Heart left ventricle (tissue), 16 donors: ENCODE results near the gene DYNLT4. TPM values are rescaled to one million over a fixed set of nuclear protein-coding genes. Genes with fewer than 3 reads are reported as not detected.
"Not testable (repeated sequence)": the region's sequence is repeated elsewhere in the genome, so short reads cannot be mapped to it uniquely, and the experiment has no call there.

Experiments used
- ATAC-seq, 4 donors: fragments of 200-7000 bp; cut with Tn5 transposase; one replicate each; pipeline ENCODE4 v1.9.1; 2020 to 2022; ENCODE audit warnings: moderate library complexity in 4 of 4, mild to moderate bottlenecking in 3 of 4, moderate number of reproducible peaks in 1 of 4
- DNase-seq, 5 donors: peaks; one replicate each; pipeline ENCODE4 v3.0.0-alpha.2; 2020
- H3K27ac ChIP-seq, 12 donors: fragments of 200-600 bp; sonication (generic) in 4 of 12; one replicate each; pipeline versions ENCODE4 v1.5.0 to v1.8.0; 2016 to 2022; ENCODE audit warnings: mild to moderate bottlenecking in 2 of 12
- H3K27me3 ChIP-seq, 9 donors: fragments of 200-600 bp; sonication (generic) in 2 of 9; one replicate each; pipeline versions ENCODE4 v1.5.1 to v1.8.0; 2016 to 2022; ENCODE audit warnings: mild to moderate bottlenecking in 3 of 9
- H3K36me3 ChIP-seq, 9 donors: fragments of 200-600 bp; sonication (generic) in 2 of 9; one replicate each; pipeline versions ENCODE4 v1.5.0 to v1.8.0; 2018 to 2022; ENCODE audit warnings: mild to moderate bottlenecking in 2 of 9
- H3K4me1 ChIP-seq, 12 donors: fragments of 200-600 bp; sonication (generic) in 4 of 12; one replicate each; pipeline versions ENCODE4 v1.5.0 to v1.8.0; 2016 to 2022; ENCODE audit warnings: mild to moderate bottlenecking in 3 of 12
- H3K4me3 ChIP-seq, 12 donors: fragments of 200-600 bp; sonication (generic) in 4 of 12; one replicate each; pipeline versions ENCODE4 v1.5.0 to v1.8.0; 2017 to 2022; ENCODE audit warnings: mild to moderate bottlenecking in 9 of 12, moderate library complexity in 4 of 12
- H3K9me3 ChIP-seq, 12 donors: fragments of 200-600 bp; sonication (generic) in 4 of 12; one replicate each; pipeline versions ENCODE4 v1.5.0 to v1.8.0; 2016 to 2022; ENCODE audit warnings: mild to moderate bottlenecking in 1 of 12
- CTCF ChIP-seq, 12 donors: fragments of 200-600 bp; sonication (generic) in 4 of 12; IDR thresholded peaks; one replicate each; pipeline versions ENCODE4 v1.5.0 to v1.8.0; 2018 to 2022; ENCODE audit warnings: antibody characterized with exemption in 12 of 12, mild to moderate bottlenecking in 5 of 12
- POLR2A ChIP-seq, 2 donors: fragments of 450-650 bp; IDR thresholded peaks; one replicate each; pipeline ENCODE4 v1.6.1; 2017; ENCODE audit warnings: antibody characterized with exemption in 2 of 2, mild to moderate bottlenecking in 2 of 2, moderate library complexity in 2 of 2
- WGBS, 4 donors: extraction: QIAGEN DNeasy Blood & Tissue Kit in 2 of 4; methylation state at CpG; one replicate each; pipeline versions ENCODE4 v1.1.5 to v1.1.7; 2013 to 2018; 5-methylcytosine and 5-hydroxymethylcytosine counted together
- intact Hi-C, 10 donors: fragments of 100-400 bp; cut with DNase I; formaldehyde crosslinking; loops; one replicate each; pipeline versions ENCODE4 v1.11.1 to v1.14.2; 2022
- polyA plus RNA-seq, 2 donors: library from polyadenylated mRNA; stranded (reverse); fragments of 200-250 nt; gene quantifications; one replicate each; pipeline ENCODE4 v1.2.3, GENCODE V29; 2013
- total RNA-seq, 9 donors: library from RNA; depleted of rRNA in 2 of 9; stranded (reverse); fragments of >200 nt in 2 of 9; fragmentation: NEBNext Ultra II Directional in 3 of 9; extraction: Animal tissue kit (Norgen Biotek cat#: 25700) in 3 of 9; gene quantifications; one replicate each; pipeline versions ENCODE4 v1.1.0 to v1.2.4, GENCODE V29; 2016 to 2023
- donor health status: ischemic (EF 13 %, LVEDD 7.1; RV severe dilation, severe dysfunction).
- donor health status: healthy with polysubstance abuse.
- donor health status: DM: no; HTN: yes; CAD: no.
- donor health status: DM: no; HTN: no; CAD: no.
- donor health status: ischemic (EF 25% LVEDD 6.9; RV normal size, moderate dysfunction).
- donor health status: ischemic (EF 25% LVEDD 5.7; RV mildly dilated, moderate dysfunction).
- donor health status: healthy.
- donor health status: DM: yes; HTN: yes; CAD: no.
- donor health status: ischemic (EF 35%, LVEDD 5.7; RV mildly dilated, moderate dysfunction).
- donor health status: nonischemic (EF 11% LVEDD 7.7; RV severe dilation, severe dysfunction).
- donor health status: DM: yes; HTN: yes; CAD: no.
- donor health status: PGD.
- donor health status: ischemic (EF 29% LVEDD 5.4; RV normal size, mild dysfunction).
- donor health status: nonischemic (EF 23%, LVEDD 6.1; RV moderate dilation, normal function).

Gene DYNLT4
- total and polyA plus RNA-seq, 11 donors = 0.36 to 1.7 (median 0.82) TPM; not detected in 1

- Histone ChIP-seq H3K27me3 (no peaks in the 10 kb centered on the region), H3K27ac (peak overlapping the region in 7 of 12 donors; percentile 19 to 76 (median 67)), H3K4me1 (peaks cover 0 to 26% (median 6%) of the 10 kb centered on the region in 12 donors), H3K9me3 (no peaks in the 10 kb centered on the region), H3K4me3 (peak overlapping the region in 7 of 12 donors; percentile 11 to 37 (median 24)), H3K36me3 (no peaks in the 10 kb centered on the region)
- WGBS, 4 donors = 53 to 61% (median 59%) methylated on average over 22 to 24 of the region's 24 CpGs
- DNase-seq = peak; percentile 78 to 85 (median 81)
- ATAC-seq = peak; percentile 62 to 90 (median 84)
- TF ChIP-seq POLR2A (IDR thresholded peaks at IDR 0.05) (no peak), CTCF (IDR thresholded peaks at IDR 0.05) (no peak)
- intact Hi-C loops = loop anchor here in 1 of 10 donors (5.0 kb wide), 1 partner anchor 39 kb away; the partner anchor contains the start of gene BEST4
Measured at GRCh38 chr1:44826375-44827196, 19.4 kb upstream of the DYNLT4 start.

GRCh38 chr1:44824392-44824791, 17.2 kb upstream of the DYNLT4 start:
- H3K36me3 ChIP-seq, H3K9me3 ChIP-seq, H3K4me3 ChIP-seq, H3K27me3 ChIP-seq, intact Hi-C loops, ATAC-seq, H3K27ac ChIP-seq: not testable (repeated sequence)
- WGBS, 4 donors = 93 to 97% (median 96%) methylated on average over 6 of the region's 6 CpGs
- DNase-seq = peak in 1 of 5 donors; percentile 7
- H3K4me1 ChIP-seq = peaks cover 0 to 36% (median 18%) of the 10 kb centered on the region in 12 donors

GRCh38 chr1:44822981-44823451, 15.9 kb upstream of the DYNLT4 start:
- no peak for ATAC-seq

GRCh38 chr1:44822131-44822701, 15.1 kb upstream of the DYNLT4 start:
- TF ChIP-seq POLR2A (IDR thresholded peaks at IDR 0.05) (no peak), CTCF (IDR thresholded peaks at IDR 0.05) (no peak)
- H3K27me3 ChIP-seq = no peaks in the 10 kb centered on the region
- 85 to 100% (median 90%) methylated on average over 2 to 6 of the region's 6 CpGs for WGBS, 4 donors
- no peak overlapping the region for H3K4me3 ChIP-seq
- intact Hi-C loops = no loop called here
- H3K9me3 ChIP-seq = no peaks in the 10 kb centered on the region
- no peak for ATAC-seq
- no peak overlapping the region for H3K27ac ChIP-seq
- H3K4me1 ChIP-seq = peaks cover 0 to 47% (median 20%) of the 10 kb centered on the region in 12 donors
- DNase-seq = peak in 2 of 5 donors; percentile 22 to 42
- no peaks in the 10 kb centered on the region for H3K36me3 ChIP-seq

More at GRCh38 chr1:44822981-44823451, 15.9 kb upstream of the DYNLT4 start:
- Histone ChIP-seq H3K4me1 (peaks cover 0 to 48% (median 20%) of the 10 kb centered on the region in 12 donors), H3K27ac (no peak overlapping the region), H3K36me3 (no peaks in the 10 kb centered on the region), H3K27me3 (no peaks in the 10 kb centered on the region), H3K4me3 (no peak overlapping the region), H3K9me3 (no peaks in the 10 kb centered on the region)
- TF ChIP-seq POLR2A (IDR thresholded peaks at IDR 0.05) = no peak
- no peak for TF ChIP-seq CTCF (IDR thresholded peaks at IDR 0.05)
- WGBS, 4 donors = 78 to 87% (median 83%) methylated on average over 14 to 15 of the region's 15 CpGs
- peak in 2 of 5 donors; percentile 23 to 51 for DNase-seq
- intact Hi-C loops = no loop called here
